PFSK-1 (cell line): ENCODE results near the gene MAML2.

Experiments used
- FOXP2 ChIP-seq: optimal IDR thresholded peaks from 2 replicates; pipeline ENCODE3; 2011; ENCODE audit warnings: borderline replicate concordance, control low read depth, inconsistent platforms; ENCODE audit not compliant: insufficient read depth; ENCODE audit errors: extremely low read length, extremely low read depth
- POLR2AphosphoS5 ChIP-seq: IDR thresholded peaks from 2 replicates; pipeline ENCODE4 v1.6.1; 2012; ENCODE audit warnings: low read depth, mild to moderate bottlenecking, control low read depth, low read length, moderate library complexity
- REST ChIP-seq, 2 experiments: IDR thresholded peaks; 2 replicates each; pipeline versions ENCODE4 v1.6.1 to v1.8.0; 2011 to 2012; ENCODE audit warnings: low read depth in 2 of 2, low read length in 2 of 2, control low read depth in 1 of 2, inconsistent platforms in 1 of 2, mild to moderate bottlenecking in 1 of 2, moderate library complexity in 1 of 2; ENCODE audit not compliant: insufficient read depth in 1 of 2
- SIN3A ChIP-seq: IDR thresholded peaks from 2 replicates; pipeline ENCODE4 v1.6.1; 2012; ENCODE audit warnings: mild to moderate bottlenecking, low read length, moderate library complexity, borderline replicate concordance; ENCODE audit not compliant: insufficient read depth
- TAF1 ChIP-seq: IDR thresholded peaks from 2 replicates; pipeline ENCODE4 v1.6.1; 2012; ENCODE audit warnings: low read length, control low read depth, borderline replicate concordance; ENCODE audit not compliant: insufficient read depth

GRCh38 chr11:96339706-96340554 is 3.1 kb downstream of the MAML2 start:
- TF ChIP-seq REST (IDR thresholded peaks at IDR 0.05; ENCODE audit: insufficient read depth in 1 of 2, low read depth in 2 of 2, low read length in 2 of 2): no peak
- TF ChIP-seq TAF1: no peak
- no peak for TF ChIP-seq FOXP2
- TF ChIP-seq POLR2AphosphoS5: no peak
- TF ChIP-seq SIN3A: no peak
